Panc1 (cell line): ENCODE results near the gene ZNF345.

Source experiments
- POLR2AphosphoS5 ChIP-seq: IDR thresholded peaks from 2 replicates; pipeline ENCODE4 v1.6.1; 2012; ENCODE audit warnings: mild to moderate bottlenecking, low read depth, low read length, moderate library complexity
- TF ChIP-seq, protein P1 (sequence below): fragments of 450-650 bp; IDR thresholded peaks from 2 replicates; pipeline ENCODE4 v1.5.1; 2017; ENCODE audit warnings: mild to moderate bottlenecking

DNA sequence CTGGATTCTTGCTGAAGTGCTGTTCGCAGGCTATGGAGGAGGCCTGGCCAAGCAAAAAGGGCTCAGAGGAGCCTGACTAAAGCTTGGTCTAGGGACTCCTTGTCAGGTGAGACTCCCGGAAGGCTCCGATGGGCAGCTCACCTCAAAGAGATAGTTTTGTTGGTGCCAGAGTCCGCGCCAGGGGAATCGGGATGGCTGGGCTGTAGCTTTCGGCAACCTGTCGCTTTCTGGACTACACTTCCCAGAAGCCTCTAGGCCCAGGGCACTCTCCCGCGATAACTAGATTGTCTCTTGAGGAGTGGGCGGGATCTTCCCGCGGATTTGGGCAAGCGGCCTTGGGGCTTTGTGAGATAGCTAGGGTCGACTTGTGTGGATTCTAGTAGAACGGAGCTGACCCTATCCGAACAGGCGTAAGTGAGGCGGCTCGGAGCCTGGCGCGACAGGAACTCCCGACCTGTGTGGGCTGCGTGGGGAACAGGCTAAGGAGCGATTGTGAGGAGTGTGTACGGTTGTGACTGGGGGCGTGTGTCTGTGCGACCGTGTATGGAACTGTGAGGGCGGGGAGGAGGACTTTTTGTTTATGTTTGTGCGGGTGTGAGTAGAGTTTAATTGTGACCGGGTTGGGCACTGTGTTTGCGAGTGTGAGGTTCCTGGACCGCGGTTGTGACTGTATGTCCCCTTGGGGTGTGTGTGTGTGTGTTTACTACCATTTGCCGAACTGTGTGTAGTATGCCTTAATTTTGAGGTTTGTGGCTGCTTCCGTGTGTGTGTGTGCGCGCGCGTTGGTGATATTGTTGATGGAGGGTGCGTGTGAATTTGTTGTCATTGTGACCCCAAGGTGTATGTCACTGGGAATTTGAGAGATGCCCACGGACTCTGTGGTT, at the start of gene ZNF345:
- TF ChIP-seq, protein P1, sequence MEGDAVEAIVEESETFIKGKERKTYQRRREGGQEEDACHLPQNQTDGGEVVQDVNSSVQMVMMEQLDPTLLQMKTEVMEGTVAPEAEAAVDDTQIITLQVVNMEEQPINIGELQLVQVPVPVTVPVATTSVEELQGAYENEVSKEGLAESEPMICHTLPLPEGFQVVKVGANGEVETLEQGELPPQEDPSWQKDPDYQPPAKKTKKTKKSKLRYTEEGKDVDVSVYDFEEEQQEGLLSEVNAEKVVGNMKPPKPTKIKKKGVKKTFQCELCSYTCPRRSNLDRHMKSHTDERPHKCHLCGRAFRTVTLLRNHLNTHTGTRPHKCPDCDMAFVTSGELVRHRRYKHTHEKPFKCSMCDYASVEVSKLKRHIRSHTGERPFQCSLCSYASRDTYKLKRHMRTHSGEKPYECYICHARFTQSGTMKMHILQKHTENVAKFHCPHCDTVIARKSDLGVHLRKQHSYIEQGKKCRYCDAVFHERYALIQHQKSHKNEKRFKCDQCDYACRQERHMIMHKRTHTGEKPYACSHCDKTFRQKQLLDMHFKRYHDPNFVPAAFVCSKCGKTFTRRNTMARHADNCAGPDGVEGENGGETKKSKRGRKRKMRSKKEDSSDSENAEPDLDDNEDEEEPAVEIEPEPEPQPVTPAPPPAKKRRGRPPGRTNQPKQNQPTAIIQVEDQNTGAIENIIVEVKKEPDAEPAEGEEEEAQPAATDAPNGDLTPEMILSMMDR: no peak
- TF ChIP-seq POLR2AphosphoS5: 0 out of 2 replicates have a peak, but pooled peaks have one; percentile 33
